Kidney (tissue), 14 donors: Measurements from ENCODE around the gene ADIPOR2. TPM values are rescaled to one million over a fixed set of nuclear protein-coding genes. Genes with fewer than 3 reads are reported as not detected.

Experiments
- DNase-seq, 5 donors: peaks; one replicate each; pipeline ENCODE4 v3.0.0-alpha.2; 2013 to 2020
- FAIRE-seq: peaks from 2 replicates; lab custom pipeline; 2012; peaks lifted over from hg19 to GRCh38; lab: Jason Lieb, UNC
- H3K27ac ChIP-seq, 2 donors: one replicate each; pipeline ENCODE4 v1.7.0; 2013; ENCODE audit warnings: low read depth in 2 of 2, low read length in 2 of 2, inconsistent platforms in 1 of 2
- H3K27me3 ChIP-seq: one replicate; pipeline ENCODE4 v1.7.1; 2013; ENCODE audit warnings: low read length, inconsistent platforms; ENCODE audit not compliant: control insufficient read depth, insufficient read depth
- H3K36me3 ChIP-seq, 3 donors: one replicate each; pipeline versions ENCODE4 v1.7.0 to v1.7.1; 2013; ENCODE audit warnings: low read length in 3 of 3, control low read depth in 1 of 3, inconsistent platforms in 1 of 3; ENCODE audit not compliant: insufficient read depth in 3 of 3, control insufficient read depth in 2 of 3
- H3K4me1 ChIP-seq, 3 donors: one replicate each; pipeline versions ENCODE4 v1.7.0 to v1.7.1; 2013; ENCODE audit warnings: low read length in 3 of 3, inconsistent platforms in 1 of 3, low read depth in 1 of 3; ENCODE audit not compliant: control insufficient read depth in 2 of 3, insufficient read depth in 2 of 3
- H3K4me3 ChIP-seq, 3 donors: one replicate each; pipeline versions ENCODE4 v1.7.0 to v1.8.1; 2013; ENCODE audit warnings: low read length in 3 of 3, control low read depth in 1 of 3, inconsistent platforms in 1 of 3
- H3K9ac ChIP-seq, 3 donors: one replicate each; pipeline versions ENCODE4 v1.7.0 to v1.7.1; 2013; ENCODE audit warnings: low read length in 3 of 3, control low read depth in 1 of 3, inconsistent platforms in 1 of 3
- H3K9me3 ChIP-seq, 3 donors: one replicate each; pipeline versions ENCODE4 v1.7.0 to v1.7.1; 2013; ENCODE audit warnings: low read length in 3 of 3, control low read depth in 1 of 3, inconsistent platforms in 1 of 3; ENCODE audit not compliant: control insufficient read depth in 2 of 3, insufficient read depth in 1 of 3
- CTCF ChIP-seq: IDR thresholded peaks from 3 replicates; pipeline ENCODE4 v1.5.1; 2012; ENCODE audit warnings: mild to moderate bottlenecking, moderate library complexity, borderline replicate concordance; ENCODE audit not compliant: insufficient read depth; ENCODE audit errors: extremely low read depth
- intact Hi-C: fragments of 100-400 bp; cut with DNase I; formaldehyde crosslinking; loops from one replicate; pipeline ENCODE4 v1.11.1; 2022
- polyA plus RNA-seq: library from polyadenylated mRNA; stranded (reverse); fragments of 350-450 nt; fragmentation: Illumina TruSeq; extraction: RNeasy Lipid Tissue Mini Kit (QIAGEN cat#74804); gene quantifications from one replicate; pipeline ENCODE4 v1.2.3, GENCODE V29; 2014; ENCODE audit warnings: low read depth, low replicate concordance; ENCODE audit not compliant: insufficient read depth
- total RNA-seq: library from RNA; stranded (reverse); fragmentation: NEBNext Ultra II Directional; extraction: Animal tissue kit (Norgen Biotek cat#: 25700); gene quantifications from one replicate; pipeline ENCODE4 v1.2.1, GENCODE V29; 2021
- donor health status: control.
- donor health status: control.
- donor health status: control.
- donor health status: control.
- donor health status: control.
- donor health status: DM: yes; HTN: yes; CAD: no.
- donor health status: Normal renal cell carcinoma (clear cell type).

Gene ADIPOR2
- total and polyA plus RNA-seq, 2 donors from 2014 or later = 26.7 to 50.0 TPM

- Histone ChIP-seq H3K36me3 (no peaks in the 10 kb centered on the region), H3K9ac (no peak overlapping the region), H3K27ac (no peak overlapping the region), H3K27me3 (no peaks in the 10 kb centered on the region), H3K9me3 (no peaks in the 10 kb centered on the region), H3K4me3 (no peak overlapping the region), H3K4me1 (no peaks in the 10 kb centered on the region)
- intact Hi-C loops = no loop called here
- no peak for TF ChIP-seq CTCF
- DNase-seq (peak in 1 of 5 donors; percentile 50), FAIRE-seq (no peak)
Observed at GRCh38 chr12:1810201-1810930, 119.5 kb downstream of the ADIPOR2 start.

DNA sequence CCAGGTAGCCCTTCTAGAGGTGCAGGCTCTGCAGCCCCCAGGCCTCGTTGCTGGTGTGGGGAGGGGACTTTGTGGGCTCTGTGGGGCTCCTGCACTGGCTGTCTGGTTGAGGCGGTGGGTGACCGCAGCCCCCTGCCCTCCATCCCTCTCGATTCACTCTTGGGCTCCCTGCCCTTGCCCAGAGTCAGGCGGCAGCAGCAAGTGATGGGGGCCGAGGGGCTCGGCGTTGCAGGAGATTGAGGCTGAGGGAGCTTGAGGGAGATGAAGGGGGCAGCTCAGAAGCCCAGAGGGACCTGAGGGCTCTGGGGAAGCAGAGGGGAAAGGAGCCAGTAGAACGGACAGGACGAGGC lies 120.0 kb downstream of the ADIPOR2 start:
- DNase-seq (peak in 1 of 5 donors; percentile 54), FAIRE-seq (no peak)
- Histone ChIP-seq H3K27ac (no peak overlapping the region), H3K9me3 (no peaks in the 10 kb centered on the region), H3K9ac (no peak overlapping the region), H3K4me3 (no peak overlapping the region), H3K4me1 (no peaks in the 10 kb centered on the region), H3K27me3 (no peaks in the 10 kb centered on the region), H3K36me3 (no peaks in the 10 kb centered on the region)
- no peak for TF ChIP-seq CTCF
- intact Hi-C loops = no loop called here

DNA sequence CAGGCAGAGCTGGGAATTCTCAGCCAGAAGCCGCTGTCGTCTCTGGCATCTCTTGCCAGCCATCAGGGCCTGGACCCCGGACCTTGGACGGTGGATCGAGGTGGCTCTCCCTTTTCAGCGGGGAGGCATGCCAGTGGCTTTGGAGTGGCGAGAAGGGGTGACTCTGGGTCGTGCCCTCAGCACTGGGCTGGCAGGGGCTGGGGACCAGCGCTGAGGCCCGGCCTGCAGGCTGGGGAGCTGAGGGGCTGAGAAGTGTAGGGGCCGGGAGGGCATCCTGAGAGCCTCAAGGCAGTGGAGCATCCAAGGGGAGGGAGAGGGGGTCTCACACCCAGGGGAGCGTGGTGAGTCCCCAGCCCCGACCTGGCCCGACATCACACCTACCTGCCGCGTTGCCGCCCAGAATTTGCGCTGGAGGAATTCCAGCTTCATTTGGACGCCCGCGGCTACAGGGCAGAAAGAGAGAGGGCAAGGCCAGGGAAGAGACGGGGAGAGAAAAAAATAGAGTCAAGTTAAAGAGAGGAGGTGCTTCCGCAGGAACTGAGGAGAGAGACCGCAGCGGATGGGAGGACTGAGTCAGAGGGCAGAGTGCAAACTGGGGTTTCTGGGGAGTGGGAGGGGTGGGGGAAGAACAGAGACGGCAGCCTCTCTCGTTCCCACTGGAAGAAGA lies 120.5 kb downstream of the ADIPOR2 start:
- peak in 2 of 5 donors; percentile 33 to 64 for DNase-seq
- TF ChIP-seq CTCF = no peak
- Histone ChIP-seq H3K9me3 (no peaks in the 10 kb centered on the region), H3K4me3 (no peak overlapping the region), H3K27ac (no peak overlapping the region), H3K9ac (no peak overlapping the region), H3K27me3 (no peaks in the 10 kb centered on the region), H3K36me3 (no peaks in the 10 kb centered on the region), H3K4me1 (no peaks in the 10 kb centered on the region)
- FAIRE-seq = no peak
- intact Hi-C loops = no loop called here
